ENCODE results near the gene ENTPD1.

ENTPD1 gene

DNA sequence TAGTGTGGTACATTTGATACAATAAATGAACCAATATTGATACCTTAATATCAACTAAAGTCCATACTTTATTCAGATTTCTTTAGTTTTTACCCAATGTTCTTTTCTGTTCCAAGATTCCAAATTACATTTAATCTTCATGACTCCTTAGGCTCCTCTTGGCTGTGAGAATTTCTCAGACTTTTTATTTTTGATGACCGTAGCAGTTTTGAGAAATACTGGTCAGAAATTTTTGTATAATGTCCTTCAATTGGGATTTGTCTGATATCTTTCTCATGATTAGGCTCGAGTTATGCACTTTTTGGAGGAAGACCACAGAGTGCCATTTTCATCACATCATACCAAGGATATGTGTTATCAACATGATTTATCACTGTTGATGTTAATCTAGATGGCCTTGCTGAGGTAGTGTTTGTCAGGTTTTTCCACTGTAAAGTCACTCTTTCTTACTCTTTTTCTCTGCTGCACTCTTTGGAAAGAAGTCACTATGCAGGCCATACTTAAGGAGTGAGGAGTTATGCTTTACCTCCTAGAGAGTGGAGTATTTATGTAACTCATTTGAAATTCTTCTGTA lies 12.9 kb upstream of the ENTPD1 start:
- TF ChIP-seq CTCF (IDR thresholded peaks at IDR 0.05; ENCODE audit: borderline replicate concordance, insufficient read depth, low read depth, low read length) = no peak
- H3K4me3 ChIP-seq (ENCODE audit: low read depth, low read length) = peak overlapping the region; percentile 12

DNA sequence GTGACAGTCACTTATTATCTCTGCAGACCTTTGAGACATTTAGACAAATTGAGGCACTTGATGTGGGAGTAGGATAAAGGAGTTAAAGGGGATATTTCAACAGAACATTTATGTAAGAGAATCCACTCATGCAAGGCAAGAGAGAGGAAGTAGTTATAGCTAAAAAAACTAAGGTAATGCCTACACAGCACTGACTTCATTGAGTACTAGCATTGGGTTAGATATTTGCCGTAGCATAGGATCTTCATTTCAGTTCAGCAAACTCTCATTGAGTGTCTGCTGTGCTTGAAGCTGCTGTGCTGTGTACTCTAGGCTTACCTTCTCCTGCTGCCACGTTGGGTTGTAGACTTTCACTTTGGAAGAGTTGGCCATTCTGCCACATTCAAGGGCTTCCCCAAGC lies 10.5 kb upstream of the ENTPD1 start:
- no peak for TF ChIP-seq CTCF (IDR thresholded peaks at IDR 0.05; ENCODE audit: borderline replicate concordance, insufficient read depth, low read depth, low read length)
- no peak overlapping the region for H3K4me3 ChIP-seq (ENCODE audit: low read depth, low read length)

DNA sequence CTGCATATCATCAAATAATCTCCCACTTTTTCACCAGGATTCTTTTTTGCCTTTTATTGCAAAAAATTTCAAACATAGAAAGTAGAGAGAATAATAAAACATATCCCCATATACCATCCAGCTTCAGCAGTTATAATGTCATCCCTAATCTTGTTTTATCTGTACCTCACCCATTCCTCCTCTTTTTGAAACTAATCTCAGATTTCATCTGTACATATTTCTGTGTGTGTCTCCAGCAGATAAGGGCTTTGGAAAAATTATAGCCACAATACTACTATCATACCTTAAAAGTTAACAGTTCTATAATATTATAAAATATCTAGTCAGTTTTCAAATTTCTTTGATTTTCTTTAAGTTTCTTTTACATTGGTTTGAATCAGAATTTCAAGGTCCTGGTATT lies 7.6 kb upstream of the ENTPD1 start:
- no peak overlapping the region for H3K4me3 ChIP-seq (ENCODE audit: low read depth, low read length)
- no peak for TF ChIP-seq CTCF (IDR thresholded peaks at IDR 0.05; ENCODE audit: borderline replicate concordance, insufficient read depth, low read depth, low read length)

DNA sequence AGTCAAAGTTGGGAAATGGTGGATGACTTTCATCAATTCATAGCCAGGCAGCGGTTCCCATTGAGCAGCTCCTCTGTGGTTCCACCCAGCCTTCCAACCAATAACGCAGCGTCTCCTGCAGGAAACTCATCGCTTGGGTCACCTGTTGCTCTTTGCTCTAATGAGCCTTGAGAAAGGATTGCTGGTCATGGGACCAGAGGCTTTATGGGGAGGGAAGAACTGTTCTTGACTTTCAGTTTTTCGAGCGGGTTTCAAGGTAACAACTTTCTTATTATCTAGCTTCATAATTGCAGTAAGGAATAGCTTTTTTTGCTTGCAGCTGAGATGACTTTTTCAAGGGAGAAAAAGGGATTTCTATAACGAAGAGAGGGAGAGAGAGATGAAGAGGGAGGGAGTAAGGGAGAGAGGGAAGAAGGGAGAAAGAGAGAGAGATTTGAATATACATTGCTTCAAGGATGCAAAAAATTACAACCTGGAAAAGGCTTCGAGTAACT lies 405 bp upstream of the ENTPD1 start:
- no peak for TF ChIP-seq CTCF (IDR thresholded peaks at IDR 0.05; ENCODE audit: borderline replicate concordance, insufficient read depth, low read depth, low read length)
- H3K4me3 ChIP-seq (ENCODE audit: low read depth, low read length) = peak overlapping the region; percentile 75

DNA sequence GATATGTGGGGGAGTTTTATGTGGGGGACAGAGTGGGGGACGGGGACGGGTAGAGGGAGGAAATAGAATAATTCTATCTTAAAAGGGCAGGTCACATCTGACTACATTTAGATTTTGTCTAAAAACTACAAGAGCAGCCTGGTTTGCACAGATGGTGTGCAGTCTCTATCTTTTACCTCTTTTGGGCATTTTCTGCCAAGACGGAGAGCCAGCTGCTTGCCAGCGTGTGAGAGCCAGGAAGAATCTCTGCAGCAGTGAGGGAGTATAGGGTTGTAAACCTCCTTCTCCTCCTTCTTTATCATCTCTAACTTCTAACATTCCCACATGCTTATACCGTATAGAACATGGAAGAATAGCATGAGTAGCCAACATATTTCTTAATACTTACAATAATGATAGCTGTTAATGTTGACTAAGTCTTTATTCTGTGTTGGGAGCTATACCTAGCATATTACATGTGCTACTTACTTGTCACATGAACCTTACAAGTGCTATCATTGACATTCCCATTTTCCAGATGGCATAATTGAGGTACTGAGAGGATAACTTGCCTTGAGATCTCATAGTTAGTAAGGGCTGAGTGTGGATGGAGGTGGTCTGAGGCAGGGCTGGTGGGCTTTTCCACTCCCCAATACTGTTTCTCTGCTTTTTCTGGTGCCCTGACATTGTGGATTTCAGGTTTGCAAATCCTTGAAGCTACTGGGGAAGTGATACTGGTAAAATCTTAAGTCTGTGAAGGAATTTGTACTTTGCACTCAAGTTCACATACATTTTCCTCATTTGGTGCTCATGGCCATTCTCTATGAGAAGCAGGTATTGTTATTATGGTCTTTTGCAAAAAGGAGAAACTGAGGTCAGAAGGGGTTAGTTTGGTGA lies 1.1 kb downstream of the ENTPD1 start:
- H3K4me3 ChIP-seq (ENCODE audit: low read depth, low read length) = peak overlapping the region; percentile 75
- no peak for TF ChIP-seq CTCF (IDR thresholded peaks at IDR 0.05; ENCODE audit: borderline replicate concordance, insufficient read depth, low read depth, low read length)

DNA sequence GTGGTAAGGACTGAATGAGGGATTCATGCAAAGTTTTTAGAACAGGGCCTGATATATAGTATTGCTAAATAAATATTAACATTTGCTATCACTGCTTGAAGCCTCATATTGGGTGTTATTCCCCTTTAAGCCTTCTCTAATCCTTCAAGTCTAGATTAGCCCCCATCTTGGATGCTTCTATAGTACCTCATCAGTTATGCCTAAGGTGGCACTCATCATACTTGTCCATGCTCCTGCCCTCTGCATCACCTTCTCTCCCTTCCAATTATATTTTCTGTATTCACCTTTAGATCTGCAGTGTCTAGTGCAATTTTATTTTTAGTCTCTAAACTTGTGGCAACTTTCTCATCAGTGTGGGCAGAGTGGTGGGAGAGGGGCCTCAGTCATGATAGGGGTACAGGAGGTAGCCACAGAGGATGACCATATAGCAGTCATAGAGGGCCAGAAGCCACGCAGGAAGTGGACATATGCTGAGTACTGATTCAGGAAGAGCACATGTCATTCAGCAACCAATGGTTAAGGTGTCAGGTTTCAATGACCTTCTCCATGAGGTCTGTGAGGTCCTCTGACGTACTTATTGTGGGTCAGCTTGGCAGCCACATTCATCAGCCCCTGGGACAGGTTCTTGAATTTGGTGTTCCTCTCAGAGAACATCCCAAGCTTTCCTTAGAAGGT lies 2.5 kb downstream of the ENTPD1 start:
- TF ChIP-seq CTCF (IDR thresholded peaks at IDR 0.05; ENCODE audit: borderline replicate concordance, insufficient read depth, low read depth, low read length) = no peak
- peak overlapping the region; percentile 47 for H3K4me3 ChIP-seq (ENCODE audit: low read depth, low read length)
